Esophagus squamous epithelium (tissue), 4 donors: ENCODE data around the gene PSMA5.

Source experiments
- CTCF ChIP-seq, 6 experiments: fragments of 450-650 bp in 4 of 6; fragments of 200-600 bp in 2 of 6; sonication (generic) in 2 of 6; IDR thresholded peaks; one replicate each; pipeline ENCODE4 v1.5.1; 2016 to 2019; ENCODE audit warnings: antibody characterized with exemption in 6 of 6, mild to moderate bottlenecking in 4 of 6, moderate library complexity in 4 of 6
- POLR2A ChIP-seq, 4 donors: fragments of 450-650 bp; IDR thresholded peaks; one replicate each; pipeline ENCODE4 v1.6.1; 2017; ENCODE audit warnings: antibody characterized with exemption in 4 of 4, mild to moderate bottlenecking in 4 of 4, moderate library complexity in 3 of 4

GRCh38 chr1:109396871-109397580, 29.2 kb downstream of the PSMA5 start:
- TF ChIP-seq CTCF (IDR thresholded peaks at IDR 0.05) (no peak), POLR2A (IDR thresholded peaks at IDR 0.05) (no peak)
